HEK293T (cell line): ENCODE results near the gene DUSP3.

Source experiments
- SP1 ChIP-seq: fragments of 450-650 bp; IDR thresholded peaks from 2 replicates; pipeline ENCODE4 v1.6.1; 2017
- ZNF384 ChIP-seq: fragments of 450-650 bp; IDR thresholded peaks from 2 replicates; pipeline ENCODE4 v1.6.1; 2016

DNA sequence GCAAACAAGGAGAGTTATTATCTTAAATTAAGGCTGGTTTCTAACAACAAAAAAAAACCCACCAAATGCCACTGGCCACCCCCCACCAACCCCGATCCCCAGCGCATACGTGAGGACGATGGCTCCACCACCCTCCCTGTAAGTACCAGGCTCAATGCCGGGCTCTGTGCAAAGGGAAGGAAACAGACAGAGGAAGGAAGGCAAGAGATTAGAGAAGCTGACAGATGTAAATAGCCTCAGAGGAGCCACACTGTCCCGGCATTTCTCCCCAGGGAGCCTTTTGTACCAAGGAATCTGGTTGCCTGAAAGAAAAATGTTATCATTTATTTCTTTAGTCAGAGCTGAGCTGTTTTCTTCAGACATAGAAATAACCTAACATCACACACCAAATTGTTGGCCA, 33.2 kb downstream of the DUSP3 start:
- TF ChIP-seq ZNF384 (no peak), SP1 (no peak)
